ENCODE measurements around the gene PLEKHG4B. TPM values are rescaled to one million over a fixed set of nuclear protein-coding genes. Genes with fewer than 3 reads are reported as not detected.

The PLEKHG4B gene
- total RNA-seq, 1 experiment from 2014 or later = 1.2 TPM

DNA sequence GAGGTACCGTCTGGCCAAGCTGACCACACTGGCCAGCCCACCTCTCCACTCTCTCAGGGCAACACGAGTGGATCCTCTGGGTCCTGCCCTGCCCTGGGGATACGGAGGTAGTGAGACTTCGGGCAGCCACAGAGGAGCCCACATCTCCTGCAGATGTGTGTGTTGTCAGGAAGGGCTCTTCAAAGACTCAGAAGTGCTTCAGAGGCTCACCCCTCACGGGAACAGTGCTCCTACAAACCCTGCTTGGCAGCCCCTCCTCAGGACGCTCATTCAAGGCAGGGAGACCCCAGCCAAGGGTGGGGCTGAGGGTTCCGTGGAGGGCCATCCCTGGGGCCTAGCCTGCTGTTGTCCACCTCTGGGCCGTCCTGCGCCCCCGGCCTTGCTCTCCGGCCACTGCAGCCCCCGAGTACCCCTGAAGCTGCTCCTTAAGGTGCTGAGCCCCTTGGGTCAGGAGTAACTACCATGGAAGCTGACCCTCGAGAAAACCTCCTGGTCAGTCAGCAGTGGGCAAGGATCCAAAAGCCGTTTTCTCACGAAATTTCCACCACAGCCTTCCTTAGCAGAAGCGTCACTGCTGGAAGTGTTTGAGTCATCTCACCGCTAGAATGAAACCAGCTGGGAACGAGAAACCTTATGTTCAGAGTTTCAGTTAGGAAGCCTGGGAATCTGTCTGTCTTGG is 76.2 kb downstream of the PLEKHG4B start:
- no peak for TF ChIP-seq EZH2 (IDR thresholded peaks at IDR 0.05; ENCODE audit: low read length, unreplicated experiment)
- TF ChIP-seq, protein P1, sequence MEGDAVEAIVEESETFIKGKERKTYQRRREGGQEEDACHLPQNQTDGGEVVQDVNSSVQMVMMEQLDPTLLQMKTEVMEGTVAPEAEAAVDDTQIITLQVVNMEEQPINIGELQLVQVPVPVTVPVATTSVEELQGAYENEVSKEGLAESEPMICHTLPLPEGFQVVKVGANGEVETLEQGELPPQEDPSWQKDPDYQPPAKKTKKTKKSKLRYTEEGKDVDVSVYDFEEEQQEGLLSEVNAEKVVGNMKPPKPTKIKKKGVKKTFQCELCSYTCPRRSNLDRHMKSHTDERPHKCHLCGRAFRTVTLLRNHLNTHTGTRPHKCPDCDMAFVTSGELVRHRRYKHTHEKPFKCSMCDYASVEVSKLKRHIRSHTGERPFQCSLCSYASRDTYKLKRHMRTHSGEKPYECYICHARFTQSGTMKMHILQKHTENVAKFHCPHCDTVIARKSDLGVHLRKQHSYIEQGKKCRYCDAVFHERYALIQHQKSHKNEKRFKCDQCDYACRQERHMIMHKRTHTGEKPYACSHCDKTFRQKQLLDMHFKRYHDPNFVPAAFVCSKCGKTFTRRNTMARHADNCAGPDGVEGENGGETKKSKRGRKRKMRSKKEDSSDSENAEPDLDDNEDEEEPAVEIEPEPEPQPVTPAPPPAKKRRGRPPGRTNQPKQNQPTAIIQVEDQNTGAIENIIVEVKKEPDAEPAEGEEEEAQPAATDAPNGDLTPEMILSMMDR (conservative IDR thresholded peaks at IDR 0.05; ENCODE audit: low read depth, low read length) = no peak
- TF ChIP-seq EZH2phosphoT487 (IDR thresholded peaks at IDR 0.05; ENCODE audit: borderline replicate concordance, low read length) = no peak
- Histone ChIP-seq H3K9ac (ENCODE audit: low read length) (peak overlapping the region; percentile 89), H3K36me3 (ENCODE audit: low read depth, low read length) (no peaks in the 10 kb centered on the region), H3K79me2 (ENCODE audit: low read length) (no peaks in the 10 kb centered on the region), H3K4me1 (ENCODE audit: insufficient read depth, low read length) (peaks cover 24% of the 10 kb centered on the region), H3F3A (ENCODE audit: low read length, unreplicated experiment) (peaks cover 3% of the 10 kb centered on the region), H3K4me2 (ENCODE audit: low read length) (peak overlapping the region; percentile 64), H3K27me3 (ENCODE audit: low read length) (no peaks in the 10 kb centered on the region), H3K4me3 (ENCODE audit: low read length) (peak overlapping the region; percentile 18; the same call in 1 of the 2 replicates), H4K20me1 (ENCODE audit: low read length) (no peaks in the 10 kb centered on the region), H2AFZ (ENCODE audit: low read length) (no peak overlapping the region), H3K9me2 (replicated peaks; ENCODE audit: low read length) (no peaks in the 10 kb centered on the region), H3K27ac (ENCODE audit: low read length) (peak overlapping the region; percentile 95), H3K9me3 (ENCODE audit: low read length) (no peaks in the 10 kb centered on the region)
- ATAC-seq (peak; percentile 74), DNase-seq (peak; percentile 88)
- no TSS peak for BruUV-seq (replicated peaks)
- ChIA-PET CTCF (no interaction called here), POLR2A (ENCODE audit: unreplicated experiment) (no interaction called here)
- intact Hi-C loops (cut with micrococcal nuclease) = no loop called here

- intact Hi-C loops (cut with micrococcal nuclease) = no loop called here
- H3K79me2 ChIP-seq (ENCODE audit: low read length) = no peaks in the 10 kb centered on the region
- H3K27me3 ChIP-seq (ENCODE audit: low read length) = no peaks in the 10 kb centered on the region
- peak; percentile 9 for DNase-seq
- BruUV-seq (replicated peaks) = no TSS peak
- H3K4me2 ChIP-seq (ENCODE audit: low read length) = peak overlapping the region; percentile 64
- peak overlapping the region; percentile 89 for H3K9ac ChIP-seq (ENCODE audit: low read length)
- POLR2A ChIA-PET (ENCODE audit: unreplicated experiment) = interaction anchor here (1.0 kb wide), 1 partner anchor 21 kb away, joined by 4 read pairs; no protein-coding TSS in a partner anchor
- no peak; the same call in 1 of the 2 replicates for ATAC-seq
- no peaks in the 10 kb centered on the region for H4K20me1 ChIP-seq (ENCODE audit: low read length)
- H3K9me3 ChIP-seq (ENCODE audit: low read length) = no peaks in the 10 kb centered on the region
- no peak overlapping the region for H2AFZ ChIP-seq (ENCODE audit: low read length)
- peaks cover 24% of the 10 kb centered on the region for H3K4me1 ChIP-seq (ENCODE audit: insufficient read depth, low read length)
- TF ChIP-seq EZH2phosphoT487 (IDR thresholded peaks at IDR 0.05; ENCODE audit: borderline replicate concordance, low read length) = no peak
- TF ChIP-seq, protein P1 (conservative IDR thresholded peaks at IDR 0.05; ENCODE audit: low read depth, low read length) = no peak
- no peak for TF ChIP-seq EZH2 (IDR thresholded peaks at IDR 0.05; ENCODE audit: low read length, unreplicated experiment)
- CTCF ChIA-PET = no interaction called here
- H3F3A ChIP-seq (ENCODE audit: low read length, unreplicated experiment) = no peaks in the 10 kb centered on the region
- H3K4me3 ChIP-seq (ENCODE audit: low read length) = no peak overlapping the region
- H3K9me2 ChIP-seq (replicated peaks; ENCODE audit: low read length) = no peaks in the 10 kb centered on the region
- H3K27ac ChIP-seq (ENCODE audit: low read length) = peak overlapping the region; percentile 95
- H3K36me3 ChIP-seq (ENCODE audit: low read depth, low read length) = no peaks in the 10 kb centered on the region
Measured at GRCh38 chr5:169071-169727, 77.2 kb downstream of the PLEKHG4B start.

DNA sequence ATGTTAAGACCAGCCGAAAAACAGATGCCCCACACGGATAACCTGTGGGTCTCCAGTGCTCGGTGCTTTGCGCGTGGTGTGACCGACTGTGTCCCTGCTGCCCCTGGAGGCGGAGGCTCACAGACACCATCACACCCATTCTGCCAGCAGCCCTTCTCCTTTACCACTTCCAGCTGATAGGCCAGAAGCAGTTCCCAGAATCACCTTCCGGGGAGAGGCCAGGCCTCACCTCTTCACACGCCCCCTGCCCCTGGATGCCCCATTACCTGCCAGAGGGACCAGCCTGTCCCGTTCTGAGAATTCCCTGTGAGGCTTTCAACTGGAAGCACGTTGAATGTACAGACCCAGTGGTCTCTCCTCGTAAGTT is 77.7 kb downstream of the PLEKHG4B start:
- POLR2A ChIA-PET (ENCODE audit: unreplicated experiment) = interaction anchor here (1.0 kb wide), 1 partner anchor 22 kb away, joined by 4 read pairs; no protein-coding TSS in a partner anchor
- ATAC-seq (no peak), DNase-seq (no peak)
- TF ChIP-seq EZH2 (IDR thresholded peaks at IDR 0.05; ENCODE audit: low read length, unreplicated experiment) (no peak), EZH2phosphoT487 (IDR thresholded peaks at IDR 0.05; ENCODE audit: borderline replicate concordance, low read length) (no peak)
- TF ChIP-seq, protein P1 (conservative IDR thresholded peaks at IDR 0.05; ENCODE audit: low read depth, low read length) = no peak
- Histone ChIP-seq H3K27me3 (ENCODE audit: low read length) (no peaks in the 10 kb centered on the region), H3K4me3 (ENCODE audit: low read length) (no peak overlapping the region), H3K4me1 (ENCODE audit: insufficient read depth, low read length) (peaks cover 24% of the 10 kb centered on the region), H3F3A (ENCODE audit: low read length, unreplicated experiment) (no peaks in the 10 kb centered on the region), H3K27ac (ENCODE audit: low read length) (peak overlapping the region; percentile 95), H3K9me3 (ENCODE audit: low read length) (no peaks in the 10 kb centered on the region), H4K20me1 (ENCODE audit: low read length) (no peaks in the 10 kb centered on the region), H3K4me2 (ENCODE audit: low read length) (no peak overlapping the region), H3K36me3 (ENCODE audit: low read depth, low read length) (no peaks in the 10 kb centered on the region), H3K79me2 (ENCODE audit: low read length) (no peaks in the 10 kb centered on the region), H3K9ac (ENCODE audit: low read length) (peak overlapping the region; percentile 89), H2AFZ (ENCODE audit: low read length) (no peak overlapping the region), H3K9me2 (replicated peaks; ENCODE audit: low read length) (no peaks in the 10 kb centered on the region)
- intact Hi-C loops (cut with micrococcal nuclease) = no loop called here
- no TSS peak for BruUV-seq (replicated peaks)
- CTCF ChIA-PET = no interaction called here
